HCT116 (cell line): ENCODE results near the gene UFSP2. TPM values are rescaled to one million over a fixed set of nuclear protein-coding genes. Genes with fewer than 3 reads are reported as not detected.

ENCODE experiments used
- ATAC-seq: fragments of 200-7000 bp; cut with Tn5 transposase; 2 replicates; pipeline ENCODE4 v1.9.1; 2020; ENCODE audit warnings: mild to moderate bottlenecking, moderate library complexity
- BruUV-seq: library from RNA; stranded (reverse); fragments of 400-500 nt; replicated peaks from 2 replicates; lab custom pipeline; 2021; lab: Mats Ljungman, UMichigan
- CTCF ChIA-PET: fragments of 300-600 bp; sonication (Branson Sonifier 250); formaldehyde crosslinking; loops from one replicate; lab custom pipeline; 2021; ENCODE audit warnings: antibody characterized with exemption; lab: Charles Lee
- POLR2A ChIA-PET: fragments of 300-600, 350-600 bp; sonication (Branson Sonifier 250); formaldehyde crosslinking; loops from one replicate; lab custom pipeline; 2021; ENCODE audit warnings: antibody characterized with exemption; lab: Charles Lee
- RAD21 ChIA-PET, 2 experiments: fragments of 300-600 bp; sonication (Branson Sonifier 250); formaldehyde crosslinking; loops; one replicate each; lab custom pipeline; 2023; ENCODE audit warnings: low total read pairs in 2 of 2; ENCODE audit not compliant: uncharacterized antibody in 2 of 2, unreplicated experiment in 2 of 2, low non-redundant PET in 1 of 2; lab: Charles Lee
- DNase-seq: peaks from one replicate; pipeline ENCODE4 v3.0.0-alpha.2; 2010; ENCODE audit warnings: low read depth, low spot score
- H2AFZ ChIP-seq: fragments of 200-600 bp; shearing (Covaris generic), sonication (generic); 2 replicates; pipeline ENCODE4 v1.6.1; 2017; ENCODE audit warnings: low read depth, mixed run types, mixed read lengths, antibody characterized with exemption, low read length; ENCODE audit not compliant: poor library complexity, severe bottlenecking
- H3K27ac ChIP-seq: 2 replicates; pipeline ENCODE4 v1.5.1; 2012; ENCODE audit warnings: low read depth, low read length
- H3K27me3 ChIP-seq: fragments of 200-600 bp; sonication (generic); 2 replicates; pipeline ENCODE4 v1.6.1; 2016; ENCODE audit warnings: mixed run types, low read length, mixed read lengths; ENCODE audit not compliant: insufficient read depth
- H3K36me3 ChIP-seq, 2 experiments: fragments of 200-500 bp in 1 of 2; fragments of 200-600 bp in 1 of 2; sonication (Bioruptor generic) in 1 of 2; sonication (generic) in 1 of 2; 2 replicates each; pipeline versions ENCODE4 v1.5.1 to v1.6.1; 2014 to 2016; ENCODE audit warnings: low read length in 2 of 2, inconsistent platforms in 1 of 2, mixed read lengths in 1 of 2, mixed run types in 1 of 2; ENCODE audit not compliant: insufficient read depth in 2 of 2, control insufficient read depth in 1 of 2
- H3K4me1 ChIP-seq, 2 experiments: fragments of 200-600 bp in 1 of 2; sonication (generic) in 1 of 2; 2 replicates each; pipeline versions ENCODE4 v1.5.1 to v1.6.1; 2012 to 2017; ENCODE audit warnings: low read length in 2 of 2, inconsistent platforms in 1 of 2, mild to moderate bottlenecking in 1 of 2, mixed read lengths in 1 of 2, mixed run types in 1 of 2, moderate library complexity in 1 of 2; ENCODE audit not compliant: insufficient read depth in 2 of 2, control insufficient read depth in 1 of 2
- H3K4me2 ChIP-seq: fragments of 200-600 bp; sonication (generic); 2 replicates; pipeline ENCODE4 v1.6.1; 2017; ENCODE audit warnings: mixed run types, low read length, mixed read lengths
- H3K4me3 ChIP-seq, 2 experiments: fragments of 200-600 bp in 1 of 2; sonication (generic) in 1 of 2; replicated peaks in 1 of 2; 2 replicates each; pipeline ENCODE4 v1.5.1; 2011 to 2016; ENCODE audit warnings: low read length in 2 of 2, control low read depth in 1 of 2, low read depth in 1 of 2, mild to moderate bottlenecking in 1 of 2, mixed read lengths in 1 of 2, mixed run types in 1 of 2
- H3K79me2 ChIP-seq: fragments of 200-600 bp; sonication (generic); 2 replicates; pipeline ENCODE4 v1.6.1; 2017; ENCODE audit warnings: mild to moderate bottlenecking, mixed run types, low read length, moderate library complexity, mixed read lengths; ENCODE audit not compliant: insufficient read depth
- H3K9ac ChIP-seq: fragments of 200-600 bp; sonication (generic); 2 replicates; pipeline ENCODE4 v1.6.1; 2016; ENCODE audit warnings: low read length, mixed read lengths
- H3K9me2 ChIP-seq: fragments of 200-600 bp; sonication (generic), shearing (Covaris generic); 2 replicates; pipeline ENCODE4 v1.6.1; 2017; ENCODE audit warnings: mixed run types, mild to moderate bottlenecking, moderate library complexity; ENCODE audit not compliant: insufficient read depth
- H3K9me3 ChIP-seq, 2 experiments: fragments of 200-500 bp in 1 of 2; fragments of 200-600 bp in 1 of 2; sonication (Bioruptor generic) in 1 of 2; sonication (generic) in 1 of 2; 2 replicates each; pipeline ENCODE4 v1.6.1; 2014 to 2017; ENCODE audit warnings: low read length in 2 of 2, mixed read lengths in 2 of 2, inconsistent platforms in 1 of 2, low read depth in 1 of 2, mild to moderate bottlenecking in 1 of 2, mixed run types in 1 of 2, moderate library complexity in 1 of 2; ENCODE audit not compliant: control insufficient read depth in 1 of 2, insufficient read depth in 1 of 2
- H4K20me1 ChIP-seq: fragments of 200-600 bp; sonication (generic), shearing (Covaris generic); 2 replicates; pipeline ENCODE4 v1.6.1; 2017; ENCODE audit warnings: mixed run types, mild to moderate bottlenecking, moderate library complexity; ENCODE audit not compliant: insufficient read depth
- EGR1 ChIP-seq: IDR thresholded peaks from 2 replicates; pipeline ENCODE4 v1.6.1; 2012; ENCODE audit warnings: low read depth
- EZH2 ChIP-seq: fragments of 200-600 bp; sonication (generic); IDR thresholded peaks from 2 replicates; pipeline ENCODE4 v1.6.1; 2017; ENCODE audit warnings: antibody characterized with exemption, mixed run types
- JUND ChIP-seq: IDR thresholded peaks from 2 replicates; pipeline ENCODE4 v1.6.1; 2012
- ZFX ChIP-seq: fragments of 450-650 bp; IDR thresholded peaks from 2 replicates; pipeline ENCODE4 v1.6.1; 2017
- intact Hi-C: fragments of 100-400 bp; cut with micrococcal nuclease; formaldehyde crosslinking; loops from 2 replicates; pipeline ENCODE4 v1.10.0; 2022
- total RNA-seq: library from RNA; stranded (reverse); gene quantifications from one replicate; pipeline ENCODE4 v1.2.1, GENCODE V29; 2021; ENCODE audit not compliant: unreplicated experiment
- TF ChIP-seq, protein P1 (sequence below): IDR thresholded peaks from 2 replicates; pipeline ENCODE4 v1.6.1; 2011; ENCODE audit warnings: mild to moderate bottlenecking, low read length, moderate library complexity; ENCODE audit not compliant: insufficient replicate concordance; ENCODE audit errors: extremely low read depth
- TF ChIP-seq, protein P2 (sequence below), 3 experiments: fragments of 200-600 bp in 1 of 3; sonication (generic) in 1 of 3; IDR thresholded peaks in 2 of 3; conservative IDR thresholded peaks in 1 of 3; 2 replicates each; pipeline ENCODE4 v1.5.1; 2012 to 2017; ENCODE audit warnings: low read depth in 2 of 3, low read length in 2 of 3, antibody characterized with exemption in 1 of 3, borderline replicate concordance in 1 of 3, control low read depth in 1 of 3, mild to moderate bottlenecking in 1 of 3, mixed read lengths in 1 of 3, mixed run types in 1 of 3, moderate library complexity in 1 of 3; ENCODE audit not compliant: insufficient read depth in 1 of 3

The UFSP2 gene
- total RNA-seq, 1 experiment from 2014 or later: 29.4 TPM

- Histone ChIP-seq H3K9ac (no peak overlapping the region), H3K9me3 (no peaks in the 10 kb centered on the region), H4K20me1 (no peaks in the 10 kb centered on the region), H3K27me3 (no peaks in the 10 kb centered on the region), H3K4me3 (no peak overlapping the region), H3K36me3 (peaks cover 0 to 10% of the 10 kb centered on the region in 2 experiments; a peak in 1 of 4 replicates), H3K4me1 (no peaks in the 10 kb centered on the region), H3K79me2 (no peaks in the 10 kb centered on the region), H3K9me2 (no peaks in the 10 kb centered on the region), H2AFZ (no peak overlapping the region), H3K27ac (no peak overlapping the region), H3K4me2 (no peak overlapping the region)
- no peak for DNase-seq
- no peak for ATAC-seq
- RAD21 ChIA-PET: no interaction called here
- POLR2A ChIA-PET: no interaction called here
- CTCF ChIA-PET: no interaction called here
- intact Hi-C loops: no loop called here
- BruUV-seq: no TSS peak
- TF ChIP-seq EZH2: no peak
- TF ChIP-seq ZFX: no peak
- no peak for TF ChIP-seq EGR1
- TF ChIP-seq, protein P1, sequence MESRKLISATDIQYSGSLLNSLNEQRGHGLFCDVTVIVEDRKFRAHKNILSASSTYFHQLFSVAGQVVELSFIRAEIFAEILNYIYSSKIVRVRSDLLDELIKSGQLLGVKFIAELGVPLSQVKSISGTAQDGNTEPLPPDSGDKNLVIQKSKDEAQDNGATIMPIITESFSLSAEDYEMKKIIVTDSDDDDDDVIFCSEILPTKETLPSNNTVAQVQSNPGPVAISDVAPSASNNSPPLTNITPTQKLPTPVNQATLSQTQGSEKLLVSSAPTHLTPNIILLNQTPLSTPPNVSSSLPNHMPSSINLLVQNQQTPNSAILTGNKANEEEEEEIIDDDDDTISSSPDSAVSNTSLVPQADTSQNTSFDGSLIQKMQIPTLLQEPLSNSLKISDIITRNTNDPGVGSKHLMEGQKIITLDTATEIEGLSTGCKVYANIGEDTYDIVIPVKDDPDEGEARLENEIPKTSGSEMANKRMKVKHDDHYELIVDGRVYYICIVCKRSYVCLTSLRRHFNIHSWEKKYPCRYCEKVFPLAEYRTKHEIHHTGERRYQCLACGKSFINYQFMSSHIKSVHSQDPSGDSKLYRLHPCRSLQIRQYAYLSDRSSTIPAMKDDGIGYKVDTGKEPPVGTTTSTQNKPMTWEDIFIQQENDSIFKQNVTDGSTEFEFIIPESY: no peak
- TF ChIP-seq, protein P2, sequence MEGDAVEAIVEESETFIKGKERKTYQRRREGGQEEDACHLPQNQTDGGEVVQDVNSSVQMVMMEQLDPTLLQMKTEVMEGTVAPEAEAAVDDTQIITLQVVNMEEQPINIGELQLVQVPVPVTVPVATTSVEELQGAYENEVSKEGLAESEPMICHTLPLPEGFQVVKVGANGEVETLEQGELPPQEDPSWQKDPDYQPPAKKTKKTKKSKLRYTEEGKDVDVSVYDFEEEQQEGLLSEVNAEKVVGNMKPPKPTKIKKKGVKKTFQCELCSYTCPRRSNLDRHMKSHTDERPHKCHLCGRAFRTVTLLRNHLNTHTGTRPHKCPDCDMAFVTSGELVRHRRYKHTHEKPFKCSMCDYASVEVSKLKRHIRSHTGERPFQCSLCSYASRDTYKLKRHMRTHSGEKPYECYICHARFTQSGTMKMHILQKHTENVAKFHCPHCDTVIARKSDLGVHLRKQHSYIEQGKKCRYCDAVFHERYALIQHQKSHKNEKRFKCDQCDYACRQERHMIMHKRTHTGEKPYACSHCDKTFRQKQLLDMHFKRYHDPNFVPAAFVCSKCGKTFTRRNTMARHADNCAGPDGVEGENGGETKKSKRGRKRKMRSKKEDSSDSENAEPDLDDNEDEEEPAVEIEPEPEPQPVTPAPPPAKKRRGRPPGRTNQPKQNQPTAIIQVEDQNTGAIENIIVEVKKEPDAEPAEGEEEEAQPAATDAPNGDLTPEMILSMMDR (IDR thresholded peaks at IDR 0.05 in 2 of 3, conservative IDR thresholded peaks at IDR 0.05 in 1 of 3; ENCODE audit: borderline replicate concordance in 1 of 3, insufficient read depth in 1 of 3, low read depth in 2 of 3, low read length in 2 of 3): no peak
- TF ChIP-seq JUND: no peak
Observed at GRCh38 chr4:185416955-185417354, 8.8 kb downstream of the UFSP2 start.
